Fibroblast of pulmonary artery (primary cell): ENCODE measurements around the gene STX7.
A peak's percentile ranks its signal among the peaks of the same experiment; 100 is the strongest.

Experiments
- DNase-seq: peaks from one replicate; pipeline ENCODE4 v3.0.0-alpha.2; 2010; ENCODE audit warnings: low read depth
- H3K4me3 ChIP-seq: replicated peaks from 2 replicates; pipeline ENCODE4 v1.5.1; 2011; ENCODE audit warnings: low read depth, mild to moderate bottlenecking, control low read depth, low read length, moderate library complexity
- TF ChIP-seq, protein P1 (sequence below): IDR thresholded peaks from 2 replicates; pipeline ENCODE4 v1.5.1; 2011; ENCODE audit warnings: mild to moderate bottlenecking, control low read depth, low read length, inconsistent platforms; ENCODE audit errors: missing control alignments

STX7 gene

DNA sequence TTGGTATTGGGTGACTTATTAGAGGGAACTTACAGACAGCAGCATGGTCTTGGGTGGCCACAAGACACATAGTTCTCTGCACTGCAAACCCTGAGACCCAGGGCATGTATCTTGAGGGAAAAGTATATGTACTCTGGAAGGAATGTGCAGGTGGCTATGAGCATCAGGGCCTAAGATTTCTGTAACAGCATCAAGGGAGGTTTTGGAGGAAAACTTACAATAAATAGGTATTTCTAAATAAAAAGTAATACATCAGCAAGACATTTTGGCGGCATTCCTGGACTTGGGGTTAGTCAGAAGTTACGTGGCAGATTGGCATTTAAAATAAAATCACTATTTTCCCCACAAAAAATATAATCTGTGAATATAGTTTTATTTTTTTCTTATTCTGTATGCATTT is 8.0 kb upstream of the STX7 start:
- peak; percentile 38 for DNase-seq

GRCh38 chr6:132515386-132515785 is 2.5 kb upstream of the STX7 start:
- no peak overlapping the region for H3K4me3 ChIP-seq
- no peak for DNase-seq
- TF ChIP-seq, protein P1, sequence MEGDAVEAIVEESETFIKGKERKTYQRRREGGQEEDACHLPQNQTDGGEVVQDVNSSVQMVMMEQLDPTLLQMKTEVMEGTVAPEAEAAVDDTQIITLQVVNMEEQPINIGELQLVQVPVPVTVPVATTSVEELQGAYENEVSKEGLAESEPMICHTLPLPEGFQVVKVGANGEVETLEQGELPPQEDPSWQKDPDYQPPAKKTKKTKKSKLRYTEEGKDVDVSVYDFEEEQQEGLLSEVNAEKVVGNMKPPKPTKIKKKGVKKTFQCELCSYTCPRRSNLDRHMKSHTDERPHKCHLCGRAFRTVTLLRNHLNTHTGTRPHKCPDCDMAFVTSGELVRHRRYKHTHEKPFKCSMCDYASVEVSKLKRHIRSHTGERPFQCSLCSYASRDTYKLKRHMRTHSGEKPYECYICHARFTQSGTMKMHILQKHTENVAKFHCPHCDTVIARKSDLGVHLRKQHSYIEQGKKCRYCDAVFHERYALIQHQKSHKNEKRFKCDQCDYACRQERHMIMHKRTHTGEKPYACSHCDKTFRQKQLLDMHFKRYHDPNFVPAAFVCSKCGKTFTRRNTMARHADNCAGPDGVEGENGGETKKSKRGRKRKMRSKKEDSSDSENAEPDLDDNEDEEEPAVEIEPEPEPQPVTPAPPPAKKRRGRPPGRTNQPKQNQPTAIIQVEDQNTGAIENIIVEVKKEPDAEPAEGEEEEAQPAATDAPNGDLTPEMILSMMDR = no peak

More for the DNA sequence above, 8.0 kb upstream of the STX7 start:
- TF ChIP-seq, protein P1 = no peak
- H3K4me3 ChIP-seq = no peak overlapping the region

DNA sequence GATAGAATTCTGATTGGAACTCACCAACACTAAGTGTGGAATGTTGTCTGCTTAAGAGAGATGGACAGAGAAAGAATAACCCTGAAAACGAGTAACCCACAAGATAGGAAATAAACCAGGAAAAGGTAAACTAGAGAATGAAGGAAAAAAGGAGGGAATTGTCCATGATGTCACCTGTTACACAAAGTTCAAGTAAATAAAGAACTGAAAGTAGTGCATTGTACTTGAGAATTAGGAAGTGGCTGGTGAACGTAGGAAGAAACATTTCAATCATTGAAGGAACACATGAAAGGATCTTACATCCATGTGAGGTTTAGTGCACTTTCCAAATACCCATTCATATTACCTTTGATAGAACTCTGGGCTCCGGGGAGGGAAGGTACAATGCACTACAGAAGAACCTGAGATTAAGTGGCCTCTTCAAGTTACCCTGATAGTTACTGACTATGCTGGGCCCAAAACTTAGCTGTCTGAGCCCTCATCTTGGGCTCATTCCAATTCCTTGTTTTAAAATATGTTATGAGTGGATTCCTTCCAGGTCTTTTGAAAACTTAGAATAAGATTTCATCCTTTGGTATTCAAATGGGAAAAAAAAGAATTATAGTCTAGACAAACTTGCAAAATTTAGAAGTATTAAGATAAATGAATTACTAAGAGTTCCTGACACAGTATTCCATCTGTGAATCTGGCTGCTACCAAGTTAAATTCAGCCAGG is 1.1 kb upstream of the STX7 start:
- TF ChIP-seq, protein P1 = no peak
- DNase-seq = no peak
- H3K4me3 ChIP-seq = no peak overlapping the region

DNA sequence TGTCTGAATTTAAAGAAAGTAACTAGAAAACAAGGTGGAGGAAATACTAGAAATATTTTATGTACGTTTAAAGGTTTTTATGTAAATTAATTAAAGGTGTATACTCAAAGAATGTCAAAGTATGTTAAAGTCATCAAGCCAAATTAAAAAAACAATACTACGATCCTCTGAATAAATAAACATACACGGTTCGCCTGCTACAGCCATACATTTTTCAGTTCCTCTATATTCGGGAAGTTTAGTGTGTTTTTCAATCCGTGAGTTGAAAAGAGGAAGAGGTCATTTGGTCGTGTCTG is 626 bp downstream of the STX7 start:
- peak overlapping the region; percentile 81 for H3K4me3 ChIP-seq
- DNase-seq = no peak
- TF ChIP-seq, protein P1 = no peak

DNA sequence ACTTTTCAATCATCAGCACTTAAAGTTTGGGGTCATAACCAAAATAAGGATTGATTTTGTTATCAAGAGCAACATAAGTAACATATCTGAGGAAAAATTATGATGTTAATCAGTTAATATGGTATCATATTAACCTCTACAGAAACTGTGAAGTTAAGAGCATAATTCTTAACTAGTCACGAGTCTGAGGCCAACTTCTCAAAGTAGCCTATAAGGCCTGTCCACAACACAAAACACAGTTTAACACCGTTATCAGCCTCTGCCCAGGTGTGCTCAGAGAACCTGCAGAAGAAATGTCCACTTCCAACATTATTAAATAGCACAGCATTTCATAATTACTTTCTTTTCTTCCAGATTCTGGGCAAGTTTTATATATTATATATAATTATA is 1.1 kb downstream of the STX7 start:
- no peak for DNase-seq
- H3K4me3 ChIP-seq = peak overlapping the region; percentile 81
- TF ChIP-seq, protein P1 = no peak

GRCh38 chr6:132511210-132511830 is 1.6 kb downstream of the STX7 start:
- DNase-seq = no peak
- TF ChIP-seq, protein P1 = no peak
- H3K4me3 ChIP-seq = peak overlapping the region; percentile 81
